Epithelial cell of esophagus (primary cell): ENCODE measurements around the gene TPBGL.

Source experiments
- DNase-seq: peaks from one replicate; pipeline ENCODE4 v3.0.0; 2010; ENCODE audit warnings: low read depth
- H3K4me3 ChIP-seq: 2 replicates; pipeline ENCODE4 v1.5.1; 2011; ENCODE audit warnings: mild to moderate bottlenecking, low read length, control low read depth
- CTCF ChIP-seq: IDR thresholded peaks from 2 replicates; pipeline ENCODE4 v1.5.1; 2011; ENCODE audit warnings: low read depth, mild to moderate bottlenecking, low read length, control low read depth, inconsistent platforms; ENCODE audit not compliant: insufficient read depth; ENCODE audit errors: missing control alignments

Gene TPBGL

DNA sequence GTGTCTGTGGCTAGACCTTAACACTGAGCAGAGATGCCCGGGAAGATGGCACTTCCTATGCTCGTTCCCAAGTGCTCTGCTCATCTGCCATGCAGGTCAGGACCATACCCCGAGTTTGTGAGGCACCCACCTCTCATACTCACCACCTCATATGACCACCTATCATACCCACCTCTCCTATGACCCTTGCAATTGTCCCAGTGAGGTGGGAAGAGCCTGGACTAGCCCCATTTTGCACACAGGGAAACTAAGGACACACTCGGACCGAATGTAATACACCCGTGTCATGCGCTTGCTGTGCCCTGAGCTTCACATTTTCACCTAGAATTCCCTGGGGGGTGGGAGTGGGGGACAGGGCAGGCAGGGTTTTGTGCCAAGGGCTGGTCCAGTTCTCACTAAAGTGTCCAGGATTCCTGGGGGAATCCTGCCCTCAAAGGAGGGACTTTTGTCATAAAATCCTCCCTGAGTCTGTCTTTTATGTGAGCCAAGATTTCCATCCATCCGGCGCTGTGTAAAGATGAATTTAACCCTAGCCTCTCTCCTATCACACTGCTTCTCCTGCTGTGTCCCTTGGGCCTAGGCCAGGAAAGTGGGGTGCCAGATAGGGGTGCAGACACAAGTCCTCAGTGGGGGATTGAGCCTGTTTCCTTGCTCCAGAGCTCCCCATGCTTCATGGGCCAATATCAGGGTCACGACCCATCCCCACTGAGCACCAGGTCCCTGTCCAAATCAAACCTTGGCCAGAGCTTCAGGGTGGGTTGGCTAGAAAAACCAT, 20.0 kb downstream of the TPBGL start:
- H3K4me3 ChIP-seq: no peak overlapping the region
- TF ChIP-seq CTCF: no peak
- DNase-seq: no peak

DNA sequence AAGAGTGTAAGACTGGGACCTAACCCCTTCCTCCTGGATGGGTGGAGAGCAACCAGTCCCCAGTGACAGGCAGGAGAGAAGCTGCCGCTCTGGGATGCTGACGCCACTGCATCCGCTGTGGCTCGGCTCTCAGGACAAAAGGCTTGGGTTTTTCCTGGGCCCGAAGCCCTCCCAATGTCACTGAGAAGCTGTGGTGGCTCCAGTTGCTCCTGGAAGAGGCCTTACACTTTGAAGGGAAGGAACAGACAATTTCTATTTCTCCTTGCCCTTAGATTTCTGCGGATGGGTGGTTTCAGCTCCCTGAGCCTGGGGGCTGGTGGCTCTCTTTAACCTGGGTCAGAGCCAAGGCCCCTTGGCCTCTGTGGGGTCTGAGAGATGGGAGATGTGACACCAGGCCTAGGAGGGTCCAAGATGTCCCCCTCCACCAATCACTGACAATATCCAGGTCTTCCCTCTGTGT, 21.4 kb downstream of the TPBGL start:
- H3K4me3 ChIP-seq: no peak overlapping the region
- no peak for DNase-seq
- no peak for TF ChIP-seq CTCF

GRCh38 chr11:75262436-75262835, 21.9 kb downstream of the TPBGL start:
- DNase-seq: no peak
- H3K4me3 ChIP-seq: no peak overlapping the region
- no peak for TF ChIP-seq CTCF

GRCh38 chr11:75262961-75263852, 22.6 kb downstream of the TPBGL start:
- TF ChIP-seq CTCF: no peak
- H3K4me3 ChIP-seq: no peak overlapping the region
- no peak for DNase-seq

DNA sequence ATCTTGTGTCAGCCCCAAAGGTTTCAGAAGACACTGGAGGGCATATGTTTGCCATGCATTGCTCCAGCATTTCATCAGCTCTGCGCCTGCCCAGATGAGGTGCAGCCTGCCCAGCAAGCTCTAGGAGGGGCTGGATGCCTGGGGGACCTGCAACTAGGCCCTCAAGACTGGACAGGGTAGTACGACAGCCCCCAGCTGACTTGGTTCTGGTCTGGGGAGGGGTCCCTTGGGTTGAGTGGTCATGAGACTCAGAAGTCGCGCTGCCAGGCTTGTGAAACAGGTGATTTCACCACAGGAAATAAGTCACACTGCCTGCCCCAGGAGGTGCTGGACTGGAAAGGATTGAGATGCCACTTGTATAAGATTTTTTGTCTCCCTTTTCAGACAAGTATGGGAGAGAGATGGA, 23.4 kb downstream of the TPBGL start:
- peak; percentile 56 for DNase-seq
- no peak for TF ChIP-seq CTCF

GRCh38 chr11:75264356-75264755, 23.8 kb downstream of the TPBGL start:
- no peak for DNase-seq
- TF ChIP-seq CTCF: no peak
- H3K4me3 ChIP-seq: no peak overlapping the region

More for the DNA sequence above, 23.4 kb downstream of the TPBGL start:
- H3K4me3 ChIP-seq: no peak overlapping the region
